HG03103 (cell line): ENCODE data around the gene ACTL9.
"Not testable (repeated sequence)": the region's sequence is repeated elsewhere in the genome, so short reads cannot be mapped to it uniquely, and the experiment has no call there.

Experiments
- ATAC-seq: cut with Tn5 transposase; IDR thresholded peaks from one replicate; pipeline ENCODE4 v1.9.1; 2021; ENCODE audit warnings: low read depth; ENCODE audit not compliant: unreplicated experiment

ACTL9 gene

DNA sequence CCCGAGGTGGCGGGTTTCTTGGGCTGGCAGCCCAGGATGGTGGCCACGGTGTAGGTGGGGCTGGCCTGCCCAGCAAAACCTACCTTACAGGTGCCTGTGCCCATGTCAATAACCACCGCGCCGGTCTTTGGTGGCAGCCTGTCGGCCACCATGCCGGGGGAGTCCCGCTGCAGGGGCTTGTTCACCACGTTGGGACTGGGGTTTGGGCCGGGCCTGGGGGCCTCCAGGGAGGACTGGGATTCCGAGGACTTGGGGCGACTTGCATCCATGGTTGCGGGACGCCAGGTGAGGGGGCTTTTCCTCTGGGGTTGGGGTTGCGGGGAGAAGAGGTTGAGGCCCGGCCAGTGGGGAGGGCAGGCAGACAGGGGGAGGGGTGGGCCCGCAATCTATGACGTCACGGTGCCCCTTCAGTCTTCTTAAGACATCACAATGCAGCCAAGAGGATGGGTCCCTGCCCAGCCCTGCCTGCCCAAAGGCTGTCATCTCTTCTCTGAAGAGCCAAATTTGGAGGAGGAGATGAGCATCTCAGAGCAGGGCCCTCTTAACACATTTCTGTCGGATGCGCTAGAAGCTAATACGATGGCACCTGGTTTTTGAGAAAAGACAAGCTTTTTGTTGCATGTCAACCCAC lies at the start of gene ACTL9:
Gene ACTL9 (minus strand): TSS at position 363 of the 631 bp plus-strand sequence. CDS start 94 bp downstream, at position 269.
- no peak for ATAC-seq

- not testable (repeated sequence) for ATAC-seq
Measured at GRCh38 chr19:8739291-8740065, 40.9 kb upstream of the ACTL9 start.

DNA sequence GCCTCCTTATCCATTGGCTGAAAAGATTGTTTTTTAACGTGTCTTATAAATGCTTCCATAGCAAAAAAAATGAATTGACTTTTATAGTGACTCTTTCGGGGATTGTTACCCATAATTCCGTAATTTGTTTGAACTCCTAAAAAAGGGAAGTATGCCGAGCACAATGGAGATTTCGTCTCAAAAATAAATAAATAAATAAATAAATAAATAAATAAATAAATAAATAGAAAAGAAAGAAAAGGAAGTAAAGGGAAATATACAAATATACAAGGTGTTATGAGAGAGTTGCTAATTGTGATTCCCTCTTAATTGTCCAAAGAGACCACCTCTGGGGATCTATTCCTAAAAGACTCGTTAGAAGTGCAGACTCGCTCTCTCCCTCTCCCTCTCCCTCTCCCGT lies 39.8 kb upstream of the ACTL9 start:
- ATAC-seq: no peak

DNA sequence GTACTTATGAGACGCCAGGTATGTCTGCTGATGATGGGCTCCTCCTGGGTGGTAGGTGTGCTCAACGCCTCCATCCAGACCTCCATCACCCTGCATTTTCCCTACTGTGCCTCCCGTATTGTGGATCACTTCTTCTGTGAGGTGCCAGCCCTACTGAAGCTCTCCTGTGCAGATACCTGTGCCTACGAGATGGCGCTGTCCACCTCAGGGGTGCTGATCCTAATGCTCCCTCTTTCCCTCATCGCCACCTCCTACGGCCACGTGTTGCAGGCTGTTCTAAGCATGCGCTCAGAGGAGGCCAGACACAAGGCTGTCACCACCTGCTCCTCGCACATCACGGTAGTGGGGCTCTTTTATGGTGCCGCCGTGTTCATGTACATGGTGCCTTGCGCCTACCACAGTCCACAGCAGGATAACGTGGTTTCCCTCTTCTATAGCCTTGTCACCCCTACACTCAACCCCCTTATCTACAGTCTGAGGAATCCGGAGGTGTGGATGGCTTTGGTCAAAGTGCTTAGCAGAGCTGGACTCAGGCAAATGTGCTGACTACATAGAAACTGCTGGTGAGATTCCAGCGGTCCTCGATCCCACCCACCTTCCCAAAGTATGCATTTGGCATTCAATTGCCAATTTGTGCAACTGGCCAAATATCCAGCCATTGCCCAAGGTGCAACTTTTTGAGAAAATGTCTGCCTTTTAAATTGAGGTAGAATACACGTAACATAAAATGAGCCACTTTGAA lies 33.0 kb upstream of the ACTL9 start:
- ATAC-seq: no peak

- ATAC-seq: no peak
Measured at GRCh38 chr19:8724276-8724675, 25.7 kb upstream of the ACTL9 start.

GRCh38 chr19:8722032-8722431 lies 23.4 kb upstream of the ACTL9 start:
- ATAC-seq: no peak

DNA sequence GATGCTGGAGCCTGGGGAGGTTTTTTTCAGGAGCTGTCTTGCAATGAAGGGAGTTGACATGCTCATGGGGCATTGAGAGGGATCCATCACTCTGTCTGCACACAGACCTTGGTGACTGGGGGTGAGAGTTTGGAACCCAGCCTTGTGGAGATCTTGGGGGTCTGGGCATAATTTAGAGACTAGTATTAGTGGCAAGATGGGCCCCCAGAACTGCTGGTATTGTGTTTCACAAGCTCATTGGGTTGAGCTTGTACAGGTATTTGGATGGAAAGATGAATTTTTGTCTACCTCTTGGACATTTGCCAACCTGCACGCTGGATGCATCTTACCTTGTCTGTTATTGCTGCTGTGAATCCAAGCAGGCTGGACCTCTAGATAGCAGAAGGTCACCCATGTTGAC lies 22.7 kb upstream of the ACTL9 start, which contains the start of gene OR2Z1:
Gene OR2Z1 (plus strand): TSS at position 301 of the 400 bp plus-strand sequence. CDS start 9,395 bp downstream, outside the sequence.
- ATAC-seq: no peak

- not testable (repeated sequence) for ATAC-seq
Measured at GRCh38 chr19:8710337-8710736, 11.7 kb upstream of the ACTL9 start.

- ATAC-seq: no peak
Measured at GRCh38 chr19:8705742-8706141, 7.1 kb upstream of the ACTL9 start.

DNA sequence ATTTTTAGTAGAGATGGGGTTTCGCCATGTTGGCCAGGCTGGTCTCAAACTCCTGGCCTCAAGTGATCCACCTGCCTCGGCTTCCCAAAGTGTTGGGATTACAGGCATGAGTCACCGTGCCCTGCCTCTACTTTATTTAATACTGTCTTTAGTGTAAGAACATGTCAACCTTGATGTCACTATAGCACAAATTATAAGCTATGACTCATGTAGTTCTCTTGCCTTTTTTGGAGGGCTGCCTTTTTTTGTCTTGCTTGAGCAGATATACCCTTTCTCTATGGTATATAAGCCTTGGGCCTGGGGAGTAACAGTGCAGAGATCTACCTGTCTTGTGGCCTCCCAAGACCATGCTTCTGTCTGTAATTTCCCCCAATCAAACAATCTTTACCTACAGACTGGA lies 6.7 kb upstream of the ACTL9 start:
- not testable (repeated sequence) for ATAC-seq

DNA sequence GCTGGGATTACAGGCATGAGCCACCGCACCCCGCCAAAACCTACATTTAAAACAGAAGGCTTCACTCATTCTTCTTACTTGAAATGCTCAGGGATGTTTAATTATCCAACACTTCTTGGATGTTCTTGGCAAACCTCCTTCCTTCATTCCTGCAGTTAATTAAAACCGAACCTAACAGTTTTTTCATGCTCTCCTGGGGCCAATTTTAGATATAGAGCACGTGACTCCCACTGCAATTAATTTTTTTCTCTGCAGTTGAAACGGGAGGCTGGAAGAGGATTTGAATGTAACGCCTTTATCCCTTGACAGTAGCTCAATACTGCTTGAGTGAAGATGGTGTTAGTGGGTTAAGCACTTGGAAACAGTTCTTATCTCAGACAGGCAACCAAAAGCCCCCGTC lies 4.6 kb upstream of the ACTL9 start:
- no peak for ATAC-seq

DNA sequence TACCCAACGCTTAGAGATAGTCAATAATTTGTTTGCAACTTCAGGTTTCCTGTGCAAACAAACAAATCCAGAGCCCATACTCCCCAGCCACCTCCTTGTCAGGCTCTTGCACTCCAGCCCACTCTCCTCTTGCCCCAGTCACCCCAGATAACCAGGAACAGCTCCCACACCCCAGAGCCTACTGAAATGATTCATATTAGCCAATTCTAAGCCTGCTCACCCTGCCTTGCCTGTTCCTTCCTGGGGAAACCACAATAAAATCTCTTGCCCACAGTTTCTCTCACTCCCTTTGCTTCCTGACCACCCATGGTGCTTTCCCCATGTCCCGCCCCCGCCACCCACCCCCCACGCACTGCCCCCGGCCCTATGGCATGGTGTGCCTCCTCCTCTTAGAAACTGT lies 3.8 kb upstream of the ACTL9 start:
- no peak for ATAC-seq

- no peak for ATAC-seq
Measured at GRCh38 chr19:8700956-8701355, 2.4 kb upstream of the ACTL9 start.

- ATAC-seq: no peak
Measured at GRCh38 chr19:8699908-8700307, 1.3 kb upstream of the ACTL9 start.

DNA sequence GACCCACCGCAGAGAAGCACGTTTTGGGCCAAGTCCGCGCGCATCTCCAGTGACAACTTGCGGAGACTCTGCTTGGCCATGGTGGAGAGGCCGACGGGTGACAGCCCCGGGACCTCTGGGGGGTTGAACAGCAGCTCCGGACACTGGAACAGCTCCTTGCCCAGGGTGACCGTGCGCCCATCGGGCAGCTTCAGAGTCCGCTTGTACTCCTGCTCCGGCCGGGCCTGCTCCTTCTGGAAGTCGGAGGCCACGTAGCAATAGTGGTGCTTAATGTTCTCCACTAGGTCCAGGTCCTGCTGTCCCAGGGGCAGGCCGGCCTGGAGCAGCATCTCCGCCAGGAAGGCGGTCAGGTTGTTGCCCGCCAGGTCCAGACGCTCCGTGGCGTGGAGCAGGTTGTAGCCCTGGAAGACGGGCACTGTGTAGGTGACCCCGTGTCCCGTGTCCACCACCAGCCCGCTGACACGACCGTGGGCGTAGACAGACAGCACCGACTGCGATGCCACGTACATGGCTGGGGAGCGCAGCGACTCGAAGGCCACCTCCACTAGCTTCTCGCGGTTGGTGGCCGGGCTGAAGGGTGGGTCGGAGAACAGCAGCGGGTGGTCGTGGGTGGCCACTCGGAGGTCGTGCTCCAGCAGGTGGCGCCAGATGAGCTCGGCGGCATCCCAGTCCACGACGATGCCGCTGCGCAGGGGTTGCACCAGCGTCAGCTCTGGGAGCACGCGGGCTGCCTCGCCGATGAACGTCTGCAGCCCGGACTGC lies 743 bp downstream of the ACTL9 start:
- ATAC-seq: no peak

DNA sequence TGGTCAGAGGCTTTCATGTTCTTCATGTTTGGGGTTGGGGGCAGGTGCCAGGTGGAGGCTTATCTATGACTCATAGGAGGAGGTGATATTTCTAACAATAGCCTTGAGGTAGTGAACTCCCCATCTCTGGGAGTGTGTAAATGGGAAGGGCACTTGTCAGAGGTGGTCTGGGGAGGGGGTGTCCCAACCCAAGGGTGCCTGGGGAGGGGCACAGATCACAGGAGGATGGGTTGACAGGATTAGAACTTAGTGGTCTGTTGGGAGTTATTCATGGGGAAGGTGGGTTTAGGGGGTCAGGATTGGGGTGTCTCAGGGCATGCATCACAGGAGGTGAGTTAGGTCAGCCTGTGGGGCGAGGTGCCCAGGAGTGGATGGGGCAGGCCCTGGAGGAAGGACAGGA lies 1.6 kb downstream of the ACTL9 start:
- no peak for ATAC-seq

DNA sequence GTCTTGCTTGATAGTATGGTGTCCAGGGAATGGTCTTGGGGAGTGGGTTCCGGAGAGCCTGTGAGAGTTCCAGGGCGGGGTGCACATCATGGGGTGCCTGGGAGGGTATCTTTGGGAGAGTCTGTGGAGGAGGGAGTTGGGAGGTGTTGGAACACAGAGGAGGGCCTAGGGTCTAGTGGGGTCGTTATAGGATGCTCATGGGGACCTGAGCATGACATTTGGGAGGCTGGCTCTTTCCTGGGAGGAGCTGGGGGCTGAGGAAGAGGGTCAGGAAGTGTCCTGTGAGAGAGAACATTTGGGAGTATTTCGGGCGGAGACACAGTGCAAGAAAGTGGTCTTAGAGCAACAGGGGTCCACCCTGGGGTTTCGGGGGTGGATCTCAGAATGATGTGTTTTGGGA lies 2.7 kb downstream of the ACTL9 start:
- no peak for ATAC-seq

DNA sequence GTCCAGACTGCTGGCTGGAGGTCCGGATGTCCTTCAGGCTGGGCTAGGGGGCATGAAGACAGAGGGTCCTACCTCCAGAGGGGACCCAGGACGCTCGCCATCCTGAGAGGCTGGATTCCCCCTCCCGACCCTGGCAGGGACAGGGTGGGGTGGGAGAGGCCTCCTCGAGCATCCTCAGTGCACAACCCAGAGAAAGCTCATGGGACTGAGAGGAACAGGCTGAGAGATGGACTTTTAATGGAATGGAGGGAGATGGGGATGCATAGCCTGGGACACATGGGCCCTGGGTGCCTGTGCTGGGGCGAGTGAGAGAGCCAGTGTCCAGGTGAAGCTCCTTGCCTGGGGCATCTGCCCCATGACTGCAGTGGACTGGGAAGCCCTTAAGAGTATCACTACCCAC lies 3.1 kb downstream of the ACTL9 start:
- ATAC-seq: no peak

GRCh38 chr19:8690753-8691539 lies 7.6 kb downstream of the ACTL9 start:
- ATAC-seq: no peak

- no peak for ATAC-seq
Measured at GRCh38 chr19:8688930-8689329, 9.7 kb downstream of the ACTL9 start.
